Epithelial cell of esophagus (primary cell): ENCODE measurements around the gene SS18L1.

Source experiments
- DNase-seq: peaks from one replicate; pipeline ENCODE4 v3.0.0; 2010; ENCODE audit warnings: low read depth
- H3K4me3 ChIP-seq: 2 replicates; pipeline ENCODE4 v1.5.1; 2011; ENCODE audit warnings: mild to moderate bottlenecking, low read length, control low read depth
- CTCF ChIP-seq: IDR thresholded peaks from 2 replicates; pipeline ENCODE4 v1.5.1; 2011; ENCODE audit warnings: low read depth, mild to moderate bottlenecking, low read length, control low read depth, inconsistent platforms; ENCODE audit not compliant: insufficient read depth; ENCODE audit errors: missing control alignments

SS18L1 gene

GRCh38 chr20:62156592-62157386 lies 13.2 kb downstream of the SS18L1 start:
- peak; percentile 65 for TF ChIP-seq CTCF
- peak; percentile 47 for DNase-seq

GRCh38 chr20:62157387-62158087 lies 14.0 kb downstream of the SS18L1 start:
- DNase-seq: no peak
- no peak overlapping the region for H3K4me3 ChIP-seq
- TF ChIP-seq CTCF: no peak

More at GRCh38 chr20:62156592-62157386, 13.2 kb downstream of the SS18L1 start:
- H3K4me3 ChIP-seq: no peak overlapping the region

- DNase-seq: no peak
- TF ChIP-seq CTCF: no peak
- no peak overlapping the region for H3K4me3 ChIP-seq
Observed at GRCh38 chr20:62158088-62158400, 14.5 kb downstream of the SS18L1 start.

- no peak overlapping the region for H3K4me3 ChIP-seq
- TF ChIP-seq CTCF: no peak
- no peak for DNase-seq
Observed at GRCh38 chr20:62158541-62158940, 15.0 kb downstream of the SS18L1 start.

GRCh38 chr20:62159052-62159451 lies 15.5 kb downstream of the SS18L1 start:
- no peak for DNase-seq
- TF ChIP-seq CTCF: no peak
- no peak overlapping the region for H3K4me3 ChIP-seq

GRCh38 chr20:62159839-62160238 lies 16.3 kb downstream of the SS18L1 start:
- H3K4me3 ChIP-seq: no peak overlapping the region
- no peak for TF ChIP-seq CTCF
- peak; percentile 96 for DNase-seq
